A673 (cell line): Measurements from ENCODE around the gene TAF9B. TPM values are rescaled to one million over a fixed set of nuclear protein-coding genes. Genes with fewer than 3 reads are reported as not detected.
"Not testable (repeated sequence)": the region's sequence is repeated elsewhere in the genome, so short reads cannot be mapped to it uniquely, and the experiment has no call there.

Source experiments
- BruUV-seq: library from RNA; stranded (reverse); fragments of 400-500 nt; replicated peaks from 2 replicates; lab custom pipeline; 2021; lab: Mats Ljungman, UMichigan
- CTCF ChIA-PET: fragments of 300-600 bp; sonication (Branson Sonifier 250); formaldehyde crosslinking; loops from one replicate; lab custom pipeline; 2022; ENCODE audit warnings: antibody characterized with exemption; lab: Charles Lee
- POLR2A ChIA-PET: fragments of 300-600 bp; sonication (Branson Sonifier 250); formaldehyde crosslinking; loops from one replicate; lab custom pipeline; 2022; ENCODE audit warnings: antibody characterized with exemption; ENCODE audit not compliant: low non-redundant PET; lab: Charles Lee
- DNase-seq: peaks from one replicate; pipeline ENCODE4 v3.0.0-alpha.2; 2015; ENCODE audit warnings: low spot score
- H3K27ac ChIP-seq: fragments of 200-600 bp; sonication (generic); 2 replicates; pipeline ENCODE4 v1.5.1; 2016; ENCODE audit warnings: mixed run types, low read depth, mild to moderate bottlenecking, mixed read lengths, antibody characterized with exemption, low read length; ENCODE audit not compliant: poor library complexity, severe bottlenecking
- H3K27me3 ChIP-seq: fragments of 200-600 bp; sonication (generic); replicated peaks from 2 replicates; pipeline ENCODE4 v1.6.1; 2017; ENCODE audit warnings: mixed run types, low read depth, mild to moderate bottlenecking, mixed read lengths, antibody characterized with exemption, low read length; ENCODE audit not compliant: insufficient read depth, poor library complexity
- H3K36me3 ChIP-seq: fragments of 200-600 bp; sonication (generic); 2 replicates; pipeline ENCODE4 v1.6.1; 2016; ENCODE audit warnings: mixed run types, mild to moderate bottlenecking, mixed read lengths, antibody characterized with exemption, low read length; ENCODE audit not compliant: insufficient read depth, poor library complexity, severe bottlenecking
- H3K4me1 ChIP-seq: fragments of 200-600 bp; sonication (generic); 2 replicates; pipeline ENCODE4 v1.6.1; 2017; ENCODE audit warnings: mixed run types, mild to moderate bottlenecking, mixed read lengths, antibody characterized with exemption, low read length; ENCODE audit not compliant: insufficient read depth, poor library complexity, severe bottlenecking
- H3K4me3 ChIP-seq: fragments of 200-600 bp; sonication (generic); 2 replicates; pipeline ENCODE4 v1.5.1; 2016; ENCODE audit warnings: low read depth, mixed run types, mild to moderate bottlenecking, mixed read lengths, low read length; ENCODE audit not compliant: poor library complexity, severe bottlenecking
- H3K9me3 ChIP-seq: fragments of 200-600 bp; sonication (generic); 2 replicates; pipeline ENCODE4 v1.6.1; 2016; ENCODE audit warnings: mixed run types, low read depth, mild to moderate bottlenecking, mixed read lengths, antibody characterized with exemption, low read length; ENCODE audit not compliant: poor library complexity, severe bottlenecking
- EZH2 ChIP-seq: fragments of 200-600 bp; sonication (generic); IDR thresholded peaks from 2 replicates; pipeline ENCODE4 v1.6.1; 2017; ENCODE audit warnings: borderline replicate concordance, low read depth, mild to moderate bottlenecking, mixed read lengths, antibody characterized with exemption, low read length; ENCODE audit not compliant: poor library complexity, severe bottlenecking
- intact Hi-C: fragments of 100-400 bp; cut with micrococcal nuclease; formaldehyde crosslinking; loops from one replicate; pipeline ENCODE4 v1.10.0; 2022; ENCODE audit not compliant: unreplicated experiment
- total RNA-seq: library from RNA; stranded (reverse); gene quantifications from 2 replicates; pipeline ENCODE4 v1.2.3, GENCODE V29; 2021
- TF ChIP-seq, protein P1 (sequence below): fragments of 300-800, 200-600 bp; sonication (generic); conservative IDR thresholded peaks from 2 replicates; pipeline ENCODE4 v1.5.1; 2017; ENCODE audit warnings: low read depth, mild to moderate bottlenecking, antibody characterized with exemption, low read length, moderate library complexity, mixed read lengths

The TAF9B gene
- total RNA-seq, 1 experiment from 2014 or later = 41.6 TPM

DNA sequence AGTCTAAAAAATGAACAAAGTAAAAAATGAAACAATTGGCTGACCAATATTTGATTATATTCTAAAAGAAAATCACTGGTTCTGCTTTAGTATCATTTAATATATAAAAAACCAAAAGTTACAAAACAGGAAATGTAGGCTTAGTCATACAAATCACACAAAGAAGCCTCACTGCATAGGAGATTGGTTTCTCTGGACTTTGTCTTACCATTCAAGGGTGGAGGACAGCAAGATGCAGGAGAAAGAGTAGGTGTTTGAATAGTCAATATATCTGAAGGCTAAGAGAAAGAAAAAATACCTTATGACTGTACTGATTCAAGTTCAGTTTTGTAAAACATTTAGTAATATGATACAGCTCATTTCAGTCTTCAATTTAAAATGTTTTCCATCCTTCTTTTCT lies 28.6 kb upstream of the TAF9B start:
- intact Hi-C loops = no loop called here
- ChIA-PET CTCF (no interaction called here), POLR2A (no interaction called here)

DNA sequence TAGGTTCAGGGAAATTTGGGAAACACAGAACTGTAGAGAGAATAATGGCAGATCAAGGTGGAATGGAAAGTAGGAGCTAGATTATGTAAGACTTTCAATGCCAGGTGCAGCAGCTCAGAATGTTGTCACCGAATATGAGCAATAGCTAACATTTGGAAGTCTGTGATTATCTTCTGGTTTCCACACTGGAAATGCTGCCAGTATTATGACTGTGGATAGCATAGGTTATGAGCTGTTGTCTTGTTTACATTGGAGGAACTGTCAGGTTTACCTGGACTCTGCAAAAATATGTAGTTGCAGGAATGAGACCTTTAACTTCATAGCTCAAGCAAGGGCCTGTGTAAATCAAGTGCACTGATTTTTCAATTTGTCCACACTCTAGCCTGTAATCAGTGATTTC lies 26.0 kb upstream of the TAF9B start:
- Histone ChIP-seq H3K27me3 (no peaks in the 10 kb centered on the region), H3K4me1 (no peaks in the 10 kb centered on the region), H3K27ac (no peak overlapping the region), H3K4me3 (no peak overlapping the region), H3K9me3 (no peaks in the 10 kb centered on the region), H3K36me3 (no peaks in the 10 kb centered on the region)
- BruUV-seq = no TSS peak
- intact Hi-C loops = no loop called here
- DNase-seq = no peak
- ChIA-PET CTCF (no interaction called here), POLR2A (no interaction called here)
- no peak for TF ChIP-seq EZH2
- TF ChIP-seq, protein P1, sequence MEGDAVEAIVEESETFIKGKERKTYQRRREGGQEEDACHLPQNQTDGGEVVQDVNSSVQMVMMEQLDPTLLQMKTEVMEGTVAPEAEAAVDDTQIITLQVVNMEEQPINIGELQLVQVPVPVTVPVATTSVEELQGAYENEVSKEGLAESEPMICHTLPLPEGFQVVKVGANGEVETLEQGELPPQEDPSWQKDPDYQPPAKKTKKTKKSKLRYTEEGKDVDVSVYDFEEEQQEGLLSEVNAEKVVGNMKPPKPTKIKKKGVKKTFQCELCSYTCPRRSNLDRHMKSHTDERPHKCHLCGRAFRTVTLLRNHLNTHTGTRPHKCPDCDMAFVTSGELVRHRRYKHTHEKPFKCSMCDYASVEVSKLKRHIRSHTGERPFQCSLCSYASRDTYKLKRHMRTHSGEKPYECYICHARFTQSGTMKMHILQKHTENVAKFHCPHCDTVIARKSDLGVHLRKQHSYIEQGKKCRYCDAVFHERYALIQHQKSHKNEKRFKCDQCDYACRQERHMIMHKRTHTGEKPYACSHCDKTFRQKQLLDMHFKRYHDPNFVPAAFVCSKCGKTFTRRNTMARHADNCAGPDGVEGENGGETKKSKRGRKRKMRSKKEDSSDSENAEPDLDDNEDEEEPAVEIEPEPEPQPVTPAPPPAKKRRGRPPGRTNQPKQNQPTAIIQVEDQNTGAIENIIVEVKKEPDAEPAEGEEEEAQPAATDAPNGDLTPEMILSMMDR = no peak

More for the DNA sequence above, 28.6 kb upstream of the TAF9B start:
- Histone ChIP-seq H3K9me3 (no peaks in the 10 kb centered on the region), H3K4me3 (no peak overlapping the region), H3K4me1 (no peaks in the 10 kb centered on the region), H3K27me3 (no peaks in the 10 kb centered on the region), H3K36me3 (no peaks in the 10 kb centered on the region), H3K27ac (no peak overlapping the region)
- no peak for TF ChIP-seq EZH2
- TF ChIP-seq, protein P1 = no peak
- no peak for DNase-seq
- no TSS peak for BruUV-seq

DNA sequence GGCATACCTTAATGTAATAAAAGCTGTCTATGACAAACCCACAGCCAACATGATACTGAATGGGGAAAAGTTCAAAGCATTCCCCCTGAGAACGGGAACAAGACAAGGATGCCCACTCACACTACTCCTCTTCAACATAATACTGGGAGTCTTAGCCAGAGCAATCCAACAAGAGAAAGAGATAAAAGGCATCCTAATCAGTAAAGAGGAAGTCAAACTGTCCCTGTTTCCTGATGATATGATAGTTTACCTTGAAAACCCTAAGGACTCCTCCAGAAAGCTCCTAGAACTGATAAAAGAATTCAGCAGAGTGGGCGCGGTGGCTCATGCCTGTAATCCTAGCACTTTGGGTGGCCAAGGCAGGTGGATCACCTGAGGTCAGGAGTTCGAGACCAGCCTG lies 23.7 kb upstream of the TAF9B start:
- H3K9me3 ChIP-seq, CTCF ChIA-PET, H3K4me3 ChIP-seq, intact Hi-C loops, DNase-seq, POLR2A ChIA-PET, H3K27me3 ChIP-seq, H3K36me3 ChIP-seq, H3K27ac ChIP-seq, BruUV-seq, H3K4me1 ChIP-seq: not testable (repeated sequence)

DNA sequence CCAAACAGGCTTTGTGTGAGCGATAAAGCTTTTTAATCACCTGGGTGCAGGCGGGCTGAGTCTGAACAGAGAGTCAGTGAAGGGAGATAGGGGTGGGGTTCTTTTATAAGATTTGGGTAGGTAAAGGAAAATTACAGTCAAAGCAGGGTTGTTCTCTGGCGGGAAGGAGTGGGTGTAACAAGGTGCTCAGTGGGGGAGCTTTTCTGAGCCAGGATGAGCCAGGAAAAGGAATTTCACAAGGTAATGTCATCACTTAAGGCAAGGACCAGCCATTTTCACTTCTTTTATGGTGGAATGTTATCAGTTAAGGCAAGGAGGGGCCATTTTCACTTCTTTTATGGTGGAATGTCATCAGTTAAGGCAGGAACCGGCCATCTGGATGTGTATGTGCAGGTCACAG lies 21.3 kb upstream of the TAF9B start:
- H3K36me3 ChIP-seq, CTCF ChIA-PET, DNase-seq, H3K4me1 ChIP-seq, POLR2A ChIA-PET, H3K9me3 ChIP-seq, H3K27ac ChIP-seq, BruUV-seq, H3K4me3 ChIP-seq, H3K27me3 ChIP-seq, intact Hi-C loops: not testable (repeated sequence)

DNA sequence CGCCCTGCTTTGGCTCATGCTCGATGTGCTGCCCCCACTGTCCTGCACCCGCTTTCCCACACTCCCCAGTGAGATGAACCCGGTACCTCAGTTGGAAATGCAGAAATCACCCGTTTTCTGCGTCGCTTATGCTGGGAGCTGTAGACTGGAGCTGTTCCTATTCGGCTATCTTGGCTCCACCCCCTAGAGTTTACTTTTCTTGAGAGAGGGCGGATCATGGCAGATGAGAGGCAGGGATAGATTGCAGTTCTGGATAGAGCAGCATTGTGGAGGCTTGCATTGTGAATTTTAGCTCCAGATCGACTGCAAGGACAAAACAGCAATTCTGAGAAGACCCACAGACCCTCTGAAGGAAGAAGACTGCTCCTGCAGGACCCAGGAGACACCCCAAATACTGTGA lies 18.4 kb upstream of the TAF9B start:
- H3K4me3 ChIP-seq, BruUV-seq, H3K4me1 ChIP-seq, H3K9me3 ChIP-seq, H3K27me3 ChIP-seq, H3K36me3 ChIP-seq, H3K27ac ChIP-seq, DNase-seq, POLR2A ChIA-PET, CTCF ChIA-PET, intact Hi-C loops: not testable (repeated sequence)

DNA sequence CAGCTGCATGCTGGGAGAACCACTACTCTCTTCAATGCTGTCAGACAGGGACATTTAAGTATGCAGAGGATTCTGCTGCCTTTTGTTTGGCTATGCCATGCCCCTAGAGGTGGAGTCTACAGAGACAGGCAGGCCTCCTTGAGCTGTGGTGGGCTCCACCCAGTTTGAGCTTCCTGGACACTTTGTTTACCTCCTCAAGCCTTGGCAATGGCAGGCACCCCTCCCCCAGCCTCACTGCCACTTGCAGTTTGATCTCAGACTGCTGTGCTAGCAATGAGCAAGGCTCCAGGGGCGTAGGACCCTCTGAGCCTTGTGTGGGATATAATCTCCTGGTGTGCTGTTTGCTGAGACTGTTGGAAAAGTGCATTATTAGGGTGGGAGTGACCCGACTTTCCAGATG lies 17.9 kb upstream of the TAF9B start:
- H3K27ac ChIP-seq, intact Hi-C loops, H3K4me1 ChIP-seq, DNase-seq, BruUV-seq, POLR2A ChIA-PET, H3K4me3 ChIP-seq, H3K9me3 ChIP-seq, CTCF ChIA-PET, H3K27me3 ChIP-seq, H3K36me3 ChIP-seq: not testable (repeated sequence)
